NCI-H774 (cell line): ENCODE results near the gene SOWAHA.
"Not testable (repeated sequence)": the region's sequence is repeated elsewhere in the genome, so short reads cannot be mapped to it uniquely, and the experiment has no call there.

Source experiments
- DNase-seq: peaks from one replicate; lab custom pipeline; 2025; lab: John Stamatoyannopoulos, UW

The SOWAHA gene

GRCh38 chr5:132777209-132778069 is 35.7 kb upstream of the SOWAHA start, which contains the start of gene SEPTIN8:
TSS of gene SEPTIN8 (minus strand) at chr5:132777239. CDS start at chr5:132777137, 102 bp downstream.
- peak; percentile 11 for DNase-seq

DNA sequence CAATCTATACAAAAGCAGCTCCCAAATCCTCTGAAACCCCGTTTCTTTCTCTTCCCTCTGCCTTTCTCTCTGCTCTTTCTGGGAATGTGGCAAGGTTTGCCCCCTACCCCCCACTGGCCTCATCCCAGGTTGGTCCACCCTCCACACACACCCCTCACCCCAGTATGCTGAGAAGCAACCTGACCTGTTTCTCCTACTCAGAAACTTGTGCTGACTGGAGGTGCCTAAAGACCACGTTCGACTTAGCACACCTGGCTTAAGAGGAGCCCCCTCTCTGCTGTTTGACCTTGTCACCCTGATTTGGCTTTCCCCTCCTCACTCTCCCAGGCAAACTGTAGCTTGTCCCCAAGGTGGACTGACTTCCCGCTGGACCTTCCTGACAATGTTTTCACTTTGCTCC is 35.0 kb upstream of the SOWAHA start:
- no peak for DNase-seq

GRCh38 chr5:132778856-132779255 is 34.2 kb upstream of the SOWAHA start:
- no peak for DNase-seq

GRCh38 chr5:132779961-132780360 is 33.1 kb upstream of the SOWAHA start:
- DNase-seq, result no peak

GRCh38 chr5:132780577-132780976 is 32.5 kb upstream of the SOWAHA start:
- DNase-seq, result no peak

DNA sequence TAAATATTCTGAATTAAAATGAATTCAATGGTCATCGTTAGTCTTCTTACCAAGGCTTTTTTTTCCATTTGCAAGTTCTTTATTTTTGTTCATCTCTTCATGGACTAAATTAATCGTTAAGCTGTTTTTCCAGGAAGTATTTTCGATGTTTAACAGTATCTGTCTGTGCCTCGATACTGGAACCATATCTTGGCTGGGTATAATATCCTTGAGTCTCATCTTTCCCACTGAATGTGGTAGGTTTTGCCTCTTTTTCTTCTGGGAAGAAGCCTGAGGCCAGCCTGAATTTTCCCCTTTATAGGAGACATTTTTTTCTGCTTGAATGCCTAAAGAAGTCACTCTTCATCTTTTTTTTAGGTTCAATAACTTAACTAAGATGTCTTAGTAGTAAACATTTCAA is 32.1 kb upstream of the SOWAHA start:
- DNase-seq, result no peak

GRCh38 chr5:132782101-132782500 is 31.0 kb upstream of the SOWAHA start:
- no peak for DNase-seq

GRCh38 chr5:132785365-132785764 is 27.7 kb upstream of the SOWAHA start:
- DNase-seq, result no peak

- DNase-seq, result no peak
Observed at GRCh38 chr5:132785864-132786263, 27.2 kb upstream of the SOWAHA start.

DNA sequence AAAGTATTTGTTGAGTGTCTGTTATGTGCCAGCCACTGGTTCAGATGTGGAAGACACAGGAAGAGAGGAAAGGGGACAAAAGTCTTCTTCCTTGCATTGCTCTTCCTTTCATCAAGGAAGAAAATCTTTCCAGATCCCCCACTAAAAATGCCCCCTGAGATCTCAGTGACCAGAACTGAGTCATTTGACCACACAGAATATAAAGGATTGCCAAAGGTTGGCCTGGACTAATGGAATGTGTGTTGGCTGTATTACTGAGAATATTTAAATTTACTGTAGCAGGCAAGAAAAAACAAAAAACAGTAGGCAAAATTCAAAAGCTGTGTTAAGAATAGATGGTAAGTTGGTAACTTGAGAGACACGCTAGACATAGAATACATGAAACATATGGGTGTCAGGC is 26.0 kb upstream of the SOWAHA start:
- DNase-seq, result no peak

- no peak for DNase-seq
Observed at GRCh38 chr5:132788508-132788907, 24.6 kb upstream of the SOWAHA start.

GRCh38 chr5:132788990-132789886 is 23.9 kb upstream of the SOWAHA start:
- no peak for DNase-seq

- DNase-seq, result no peak
Observed at GRCh38 chr5:132790201-132790865, 22.8 kb upstream of the SOWAHA start.

DNA sequence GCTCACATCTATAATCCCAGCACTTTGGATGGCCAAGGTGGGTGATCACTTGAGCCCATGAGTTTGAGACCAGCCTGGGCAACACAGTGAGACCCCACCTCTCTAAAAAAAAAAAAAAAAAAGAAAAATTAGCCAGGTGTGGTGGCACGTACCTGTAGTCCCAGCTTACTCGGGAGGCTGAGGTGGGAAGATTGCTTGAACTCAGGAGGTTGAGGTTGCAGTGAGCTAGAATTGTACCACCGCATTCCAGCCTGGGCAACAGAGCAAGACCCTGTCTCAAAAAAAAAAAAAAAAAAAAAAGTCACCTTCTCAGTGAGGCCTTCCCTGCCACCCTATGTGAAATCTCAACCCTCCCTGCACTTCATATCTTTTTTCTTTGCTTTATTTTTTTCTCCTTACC is 22.1 kb upstream of the SOWAHA start:
- no peak for DNase-seq

DNA sequence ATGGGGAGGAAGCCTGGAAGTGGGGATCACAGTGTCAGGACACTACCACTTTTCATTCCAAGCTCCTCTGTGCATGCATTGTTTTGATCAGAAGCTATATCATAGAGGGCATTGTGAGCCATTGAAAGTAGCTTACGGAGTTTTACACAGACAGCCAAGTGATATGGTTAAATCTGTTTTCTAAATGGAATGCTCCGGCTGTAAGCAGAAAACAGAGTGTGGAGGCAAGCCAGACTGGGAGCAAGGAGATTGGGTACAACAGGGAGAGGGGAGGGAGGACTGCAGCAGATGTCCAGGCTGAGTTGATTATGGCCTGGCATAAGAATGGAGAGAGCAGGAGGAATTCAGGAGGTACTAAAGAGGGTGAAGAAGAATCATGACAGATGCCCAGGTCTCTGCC is 15.5 kb upstream of the SOWAHA start:
- DNase-seq, result no peak

DNA sequence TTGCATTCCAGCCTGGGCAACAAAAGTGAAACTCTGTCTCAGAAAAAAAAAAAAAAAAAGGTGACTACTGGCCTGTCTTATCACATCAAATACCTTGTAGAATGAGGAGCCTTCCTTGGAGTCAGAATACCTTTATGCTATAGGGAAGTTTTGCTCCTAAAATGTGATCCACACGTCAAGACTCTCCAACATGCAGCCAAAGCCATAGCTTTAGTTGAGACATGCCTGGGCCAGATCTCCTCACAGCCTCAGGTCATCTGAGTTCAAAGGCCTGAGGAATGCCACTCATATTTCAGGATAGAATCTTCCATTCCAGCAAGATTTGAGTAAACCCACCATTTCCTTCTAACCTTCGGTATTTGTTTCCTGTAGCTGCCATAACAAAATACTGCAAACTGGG is 13.7 kb upstream of the SOWAHA start:
- DNase-seq, result no peak

GRCh38 chr5:132800545-132800944 is 12.6 kb upstream of the SOWAHA start:
- DNase-seq, result no peak

DNA sequence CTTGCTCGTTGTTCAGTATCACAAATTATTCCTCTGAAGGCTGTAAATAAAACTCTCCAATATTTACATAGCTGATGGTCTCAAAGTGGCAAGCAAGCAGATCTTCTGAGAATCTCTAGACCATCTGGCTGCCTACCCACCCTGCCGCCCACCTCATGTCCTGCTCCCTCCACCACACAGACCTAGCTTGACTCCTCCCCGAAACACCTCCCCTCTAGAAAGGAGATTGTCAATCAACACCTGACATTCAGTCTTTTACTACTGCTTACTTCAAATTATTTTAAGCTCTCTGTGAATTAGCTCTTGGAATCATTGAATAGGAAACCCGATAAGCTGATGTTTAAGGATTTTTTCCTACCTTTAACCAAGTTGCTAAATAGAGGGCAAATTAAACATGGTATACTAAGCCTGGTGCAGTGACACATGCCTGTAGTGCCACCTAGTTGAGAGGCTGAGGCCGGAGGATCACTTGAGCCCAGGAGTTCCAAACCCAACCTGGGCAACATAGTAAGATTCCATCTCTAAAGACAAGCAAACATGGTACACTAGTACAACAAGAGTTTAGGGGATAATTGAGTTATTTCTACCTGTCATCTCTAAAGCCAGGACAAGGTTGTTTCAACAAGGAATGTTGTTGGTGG is 10.9 kb upstream of the SOWAHA start:
- DNase-seq, result no peak

DNA sequence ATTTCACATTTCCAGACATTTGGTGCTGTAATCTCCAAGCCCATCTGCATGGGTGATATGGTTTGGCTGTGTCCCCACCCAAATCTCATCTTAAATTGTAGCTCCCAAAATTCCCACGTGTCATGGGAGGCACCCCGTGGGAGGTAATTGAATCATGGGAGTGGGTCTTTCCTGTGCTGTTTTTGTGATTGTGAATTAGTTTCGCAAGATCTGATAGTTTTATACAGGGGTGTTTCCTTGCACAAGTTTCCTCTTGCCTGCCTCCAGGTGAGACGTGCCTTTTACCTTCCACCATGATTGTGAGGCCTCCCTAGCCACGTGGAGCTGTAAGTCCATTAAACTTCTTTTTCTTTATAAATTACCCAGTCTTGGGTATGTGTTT is 10.4 kb upstream of the SOWAHA start:
- not testable (repeated sequence) for DNase-seq

- DNase-seq, result not testable (repeated sequence)
Observed at GRCh38 chr5:132804219-132804618, 8.9 kb upstream of the SOWAHA start.

DNA sequence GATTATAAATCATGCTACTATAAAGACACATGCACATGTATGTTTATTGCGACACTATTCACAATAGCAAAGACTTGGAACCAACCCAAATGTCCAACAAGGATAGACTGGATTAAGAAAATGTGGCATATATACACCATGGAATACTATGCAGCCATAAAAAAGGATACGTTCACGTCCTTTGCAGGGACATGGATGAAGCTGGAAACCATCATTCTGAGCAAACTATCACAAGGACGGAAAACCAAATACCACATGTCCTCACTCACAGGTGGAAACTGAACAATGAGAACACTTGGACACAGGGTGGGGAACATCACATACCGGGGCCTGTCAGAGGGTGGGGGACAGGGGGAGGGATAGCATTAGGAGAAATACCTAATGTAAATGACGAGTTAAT is 7.2 kb upstream of the SOWAHA start:
- DNase-seq, result not testable (repeated sequence)

- not testable (repeated sequence) for DNase-seq
Observed at GRCh38 chr5:132806804-132807162, 6.3 kb upstream of the SOWAHA start.
